ENCODE measurements around the gene ATRNL1.

ATRNL1 gene

GRCh38 chr10:115844591-115844990 lies 751.4 kb downstream of the ATRNL1 start:
- no peak for DNase-seq

- no peak for DNase-seq
Observed at GRCh38 chr10:115845921-115846320, 752.8 kb downstream of the ATRNL1 start.

- DNase-seq = no peak
Observed at GRCh38 chr10:115846528-115846927, 753.4 kb downstream of the ATRNL1 start.

- DNase-seq = no peak
Observed at GRCh38 chr10:115849197-115849596, 756.0 kb downstream of the ATRNL1 start.

GRCh38 chr10:115850666-115851065 lies 757.5 kb downstream of the ATRNL1 start:
- peak in 1 of 58 donors; percentile 3 for DNase-seq

- no peak for DNase-seq
Observed at GRCh38 chr10:115851695-115852094, 758.5 kb downstream of the ATRNL1 start.

GRCh38 chr10:115854740-115855435 lies 761.7 kb downstream of the ATRNL1 start:
- no peak for DNase-seq

GRCh38 chr10:115856580-115856979 lies 763.4 kb downstream of the ATRNL1 start:
- no peak for DNase-seq

- DNase-seq = no peak
Observed at GRCh38 chr10:115857856-115858255, 764.7 kb downstream of the ATRNL1 start.

GRCh38 chr10:115860182-115861107 lies 767.3 kb downstream of the ATRNL1 start:
- DNase-seq = no peak

- no peak for DNase-seq
Observed at GRCh38 chr10:115861455-115861854, 768.3 kb downstream of the ATRNL1 start.

- DNase-seq = no peak
Observed at GRCh38 chr10:115861864-115862263, 768.7 kb downstream of the ATRNL1 start.

GRCh38 chr10:115866174-115866573 lies 773.0 kb downstream of the ATRNL1 start:
- no peak for DNase-seq

- no peak for DNase-seq
Observed at GRCh38 chr10:115866691-115867090, 773.5 kb downstream of the ATRNL1 start.

- no peak for DNase-seq
Observed at GRCh38 chr10:115867305-115867704, 774.1 kb downstream of the ATRNL1 start.

- DNase-seq = no peak
Observed at GRCh38 chr10:115871855-115872254, 778.7 kb downstream of the ATRNL1 start.

- no peak for DNase-seq
Observed at GRCh38 chr10:115875172-115875571, 782.0 kb downstream of the ATRNL1 start.

GRCh38 chr10:115879372-115880089 lies 786.4 kb downstream of the ATRNL1 start:
- DNase-seq = no peak

- no peak for DNase-seq
Observed at GRCh38 chr10:115882021-115882420, 788.9 kb downstream of the ATRNL1 start.

- DNase-seq = no peak
Observed at GRCh38 chr10:115883372-115883771, 790.2 kb downstream of the ATRNL1 start.

- DNase-seq = no peak
Observed at GRCh38 chr10:115884331-115884730, 791.2 kb downstream of the ATRNL1 start.

GRCh38 chr10:115895166-115895565 lies 802.0 kb downstream of the ATRNL1 start:
- DNase-seq = no peak
